AG08396 (cell line): ENCODE results near the gene WEE1.
"Not testable (repeated sequence)": the region's sequence is repeated elsewhere in the genome, so short reads cannot be mapped to it uniquely, and the experiment has no call there.

Experiments used
- DNase-seq: peaks from one replicate; pipeline ENCODE4 v3.0.0; 2012; ENCODE audit warnings: low spot score, mixed read lengths

WEE1 gene

DNA sequence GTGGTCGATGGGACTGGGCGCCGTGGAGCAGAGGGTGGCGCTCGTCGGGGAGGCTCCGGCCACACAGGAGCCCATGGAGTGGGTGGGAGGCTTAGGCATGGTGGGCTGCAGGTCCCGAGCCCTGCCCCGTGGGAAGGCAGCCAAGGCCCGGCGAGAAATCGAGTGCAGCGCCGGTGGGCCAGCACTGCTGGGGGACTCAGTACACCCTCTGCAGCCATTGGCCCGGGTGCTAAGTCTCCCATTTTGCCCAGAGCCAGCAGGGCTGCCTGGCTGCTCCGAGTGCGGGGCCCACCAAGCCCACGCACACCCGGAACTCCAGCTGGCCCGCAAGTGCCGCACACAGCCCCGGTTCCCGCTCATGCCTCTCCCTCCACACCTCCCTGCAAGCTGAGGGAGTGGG lies 49.6 kb downstream of the WEE1 start:
- not testable (repeated sequence) for DNase-seq

DNA sequence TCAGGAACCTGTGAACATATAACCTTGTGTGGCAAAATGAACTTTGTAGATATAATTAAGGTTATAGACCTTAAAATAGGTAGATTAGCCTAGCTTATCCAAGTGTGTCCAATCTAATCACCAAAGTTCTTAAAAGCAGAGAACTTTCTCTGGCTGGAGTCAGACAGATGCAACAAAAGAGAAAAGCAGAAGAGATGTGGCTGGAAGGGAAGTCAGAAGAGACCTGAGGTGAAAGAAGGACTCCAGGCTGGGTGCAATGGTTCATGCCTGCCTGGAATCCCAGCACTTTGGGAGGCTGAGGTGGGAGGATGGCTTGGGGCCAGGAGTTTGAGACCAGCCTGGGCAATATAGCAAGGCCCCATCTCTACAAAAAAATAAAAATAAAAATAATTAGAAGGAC lies 51.0 kb downstream of the WEE1 start:
- no peak for DNase-seq

DNA sequence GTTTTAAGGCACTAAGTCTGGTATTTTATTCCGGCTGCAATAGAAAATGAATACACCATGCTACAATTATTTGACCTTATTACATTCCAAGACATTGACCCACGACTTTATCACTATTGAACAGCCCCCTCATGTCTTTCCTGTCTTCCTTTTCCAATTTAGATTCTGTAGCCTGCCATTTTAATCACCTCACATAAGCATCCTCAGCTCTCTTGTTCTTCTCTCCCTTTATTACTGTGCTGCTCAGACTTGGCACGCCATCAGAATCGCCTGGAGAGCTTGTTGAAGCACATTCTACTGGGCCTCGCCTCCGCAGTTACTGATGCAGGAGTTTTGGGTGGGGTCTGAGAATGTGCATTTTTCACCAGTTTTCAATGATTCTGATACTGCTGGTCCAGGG lies 51.7 kb downstream of the WEE1 start:
- no peak for DNase-seq

DNA sequence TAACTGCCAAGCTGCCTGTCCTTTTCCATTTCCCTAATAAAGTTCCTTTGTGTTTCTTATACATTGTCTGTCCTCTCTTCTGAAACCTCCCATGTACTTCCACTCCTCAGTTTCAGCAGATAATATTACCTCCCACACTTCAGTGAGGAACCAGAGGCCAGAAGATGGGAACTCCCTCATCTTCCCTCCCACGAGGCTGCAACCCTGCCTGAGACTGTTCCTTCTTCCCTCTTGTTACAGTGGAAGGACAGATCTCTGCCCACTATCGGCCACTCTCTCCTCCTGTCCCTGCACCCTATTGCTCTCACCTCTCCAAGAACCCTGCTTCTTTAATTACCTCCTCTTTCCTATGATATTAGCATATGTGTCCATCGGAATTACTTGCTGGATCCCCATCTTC lies 52.3 kb downstream of the WEE1 start:
- no peak for DNase-seq

DNA sequence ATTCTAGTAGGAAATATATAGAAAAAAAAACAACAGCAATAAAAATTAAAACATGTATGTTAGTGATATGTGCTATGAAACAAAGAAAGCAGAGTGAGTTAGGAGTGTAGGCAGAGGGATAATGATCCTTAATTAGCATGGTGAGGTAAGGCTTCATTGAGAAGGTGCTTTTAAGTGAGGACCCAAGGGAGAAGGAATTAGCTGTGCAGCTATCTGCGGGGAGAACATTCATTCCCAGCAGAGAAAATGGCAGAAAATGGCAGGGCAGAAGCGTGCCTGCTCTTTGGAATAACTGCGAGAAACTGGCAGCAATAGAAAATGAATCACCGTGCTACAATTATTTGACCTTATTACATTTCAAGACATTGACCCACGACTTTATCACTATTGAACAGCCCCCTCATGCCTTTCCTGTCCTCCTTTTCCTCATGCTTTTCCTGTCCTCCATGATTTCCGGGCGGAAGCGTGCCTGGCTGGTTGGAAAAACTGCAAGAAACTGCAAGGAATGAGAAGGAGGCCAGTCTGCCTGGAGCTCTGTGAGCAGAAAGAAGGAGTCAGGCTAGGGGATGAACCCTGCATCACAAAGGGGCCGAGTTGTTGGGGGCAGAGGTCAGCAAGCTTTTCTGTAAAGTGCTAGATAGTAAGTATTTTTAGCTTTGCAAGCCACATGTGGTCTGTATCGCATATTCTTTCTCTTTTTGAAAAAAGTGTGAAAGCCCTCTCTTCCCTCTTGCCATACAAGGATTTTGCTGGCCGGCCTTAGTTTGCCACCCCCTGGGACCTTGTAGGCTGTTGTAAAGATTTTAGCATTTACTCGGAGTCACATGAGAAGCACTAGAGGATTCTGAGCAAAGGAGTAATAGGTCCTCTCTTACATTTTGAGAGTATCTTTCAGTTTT lies 53.3 kb downstream of the WEE1 start:
- no peak for DNase-seq

DNA sequence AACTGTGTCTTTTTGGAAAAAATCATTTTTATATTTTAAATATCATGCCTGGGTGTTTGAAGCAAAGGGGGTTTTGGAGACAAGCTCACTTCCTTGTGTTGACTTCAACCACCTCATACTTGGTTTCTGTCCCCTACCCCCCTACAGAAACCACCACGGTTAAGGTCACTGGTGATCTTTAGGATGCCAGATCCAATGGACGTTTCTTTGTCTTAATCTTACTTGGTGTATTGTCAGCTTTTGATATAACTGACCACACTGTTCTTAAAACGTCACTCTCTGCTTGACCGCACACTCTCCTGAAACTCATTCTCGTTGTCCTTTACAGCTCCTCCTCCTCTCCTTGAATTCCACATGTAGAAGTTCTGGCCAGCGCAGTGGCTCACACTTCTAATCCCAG lies 55.6 kb downstream of the WEE1 start:
- DNase-seq: no peak

DNA sequence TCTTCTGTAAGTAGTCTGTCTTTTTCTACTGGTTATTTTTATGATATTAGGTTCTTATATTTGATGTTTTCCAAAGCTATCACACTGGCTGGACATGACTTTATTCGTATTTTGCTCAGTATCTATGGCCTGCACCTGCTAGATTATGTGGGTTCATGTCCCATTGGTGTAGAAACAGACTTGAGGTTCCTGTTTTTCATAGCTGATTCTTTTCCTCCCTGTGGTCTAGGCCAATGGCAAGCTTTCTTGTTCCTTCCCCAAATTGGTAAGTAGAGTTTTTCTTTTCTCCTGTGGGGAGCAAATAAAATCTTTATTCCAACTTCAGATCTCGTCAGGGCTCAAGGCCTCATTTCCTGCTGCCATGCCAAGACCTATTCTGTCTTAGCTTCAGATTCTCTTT lies 60.2 kb downstream of the WEE1 start:
- no peak for DNase-seq

DNA sequence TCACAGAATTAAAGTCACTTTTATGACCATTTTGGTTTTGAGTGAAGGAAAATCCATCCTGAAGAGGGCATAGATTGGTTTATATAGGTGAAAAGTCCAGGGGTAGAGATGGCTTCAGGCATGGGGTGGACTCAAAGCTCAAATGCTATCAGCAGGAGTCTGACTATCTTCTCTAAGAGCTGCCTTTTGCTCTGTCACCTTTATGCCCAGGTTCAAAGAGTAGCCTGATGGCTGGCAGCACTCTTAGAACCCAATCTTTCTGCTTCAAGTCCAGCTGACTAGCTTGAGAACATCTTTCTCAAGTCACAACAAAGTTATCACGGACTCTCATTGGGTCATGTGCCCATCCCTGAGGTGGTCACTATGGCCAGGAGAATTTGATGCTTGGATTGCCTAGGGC lies 63.2 kb downstream of the WEE1 start:
- DNase-seq: no peak

DNA sequence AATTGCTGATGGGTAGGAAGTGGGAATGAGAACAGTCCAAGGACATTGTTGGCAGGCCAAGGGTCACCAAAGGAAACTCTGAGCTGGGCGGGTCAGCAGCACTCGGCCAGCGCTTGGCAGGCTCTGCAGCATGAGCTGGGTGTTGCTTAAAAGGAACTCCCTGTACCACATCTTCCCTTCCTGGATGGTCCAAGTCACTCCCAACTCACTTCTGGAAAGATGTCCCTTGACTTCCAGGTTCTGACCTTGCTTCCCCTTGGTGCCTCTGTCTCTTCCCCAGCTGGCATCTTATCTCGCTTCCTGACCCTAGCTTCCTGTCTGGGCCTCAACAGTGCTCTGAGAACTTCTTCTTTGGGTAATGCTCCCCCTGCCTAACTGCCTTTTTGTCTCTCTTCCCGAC lies 65.6 kb downstream of the WEE1 start:
- no peak for DNase-seq
